ENCODE results near the gene MTHFD2L.

The MTHFD2L gene

GRCh38 chr4:74133786-74134499 is 24.0 kb upstream of the MTHFD2L start:
- DNase-seq: peak; percentile 24

- no peak for DNase-seq
These were observed 23.4 kb upstream of the MTHFD2L start for GRCh38 chr4:74134500-74134852.

- DNase-seq: no peak
These were observed 11.3 kb upstream of the MTHFD2L start for GRCh38 chr4:74146581-74147129.

- DNase-seq: no peak
These were observed 9.7 kb upstream of the MTHFD2L start for GRCh38 chr4:74148205-74148604.

- no peak for DNase-seq
These were observed 5.1 kb upstream of the MTHFD2L start for GRCh38 chr4:74152836-74153235.

GRCh38 chr4:74156521-74156920 is 1.4 kb upstream of the MTHFD2L start:
- DNase-seq: no peak

- DNase-seq: no peak
These were observed 764 bp upstream of the MTHFD2L start for GRCh38 chr4:74157154-74157553.

- DNase-seq: peak; percentile 13
These were observed 686 bp downstream of the MTHFD2L start for GRCh38 chr4:74158466-74159142.

- DNase-seq: no peak
These were observed 1.3 kb downstream of the MTHFD2L start for GRCh38 chr4:74159143-74159709.

GRCh38 chr4:74161666-74162450 is 3.9 kb downstream of the MTHFD2L start:
- DNase-seq: no peak

- no peak for DNase-seq
These were observed 8.2 kb downstream of the MTHFD2L start for GRCh38 chr4:74166135-74166534.

- DNase-seq: no peak
These were observed 8.9 kb downstream of the MTHFD2L start for GRCh38 chr4:74166818-74167217.

GRCh38 chr4:74167585-74167984 is 9.7 kb downstream of the MTHFD2L start:
- no peak for DNase-seq

- DNase-seq: no peak
These were observed 10.9 kb downstream of the MTHFD2L start for GRCh38 chr4:74168841-74169240.

- DNase-seq: no peak
These were observed 15.4 kb downstream of the MTHFD2L start for GRCh38 chr4:74173321-74173720.

- no peak for DNase-seq
These were observed 16.5 kb downstream of the MTHFD2L start for GRCh38 chr4:74174421-74174820.

GRCh38 chr4:74174941-74175340 is 17.0 kb downstream of the MTHFD2L start:
- DNase-seq: no peak

GRCh38 chr4:74175379-74175778 is 17.5 kb downstream of the MTHFD2L start:
- no peak for DNase-seq

- no peak for DNase-seq
These were observed 20.9 kb downstream of the MTHFD2L start for GRCh38 chr4:74178798-74179197.

- DNase-seq: no peak
These were observed 23.3 kb downstream of the MTHFD2L start for GRCh38 chr4:74181219-74181618.

- no peak for DNase-seq
These were observed 31.0 kb downstream of the MTHFD2L start for GRCh38 chr4:74188912-74189311.

- DNase-seq: peak; percentile 7
These were observed 31.6 kb downstream of the MTHFD2L start for GRCh38 chr4:74189331-74190043.

- DNase-seq: no peak
These were observed 32.4 kb downstream of the MTHFD2L start for GRCh38 chr4:74190332-74190731.
